HL-60/S4 treated with phorbol 12-myristate 13-acetate at 8.2 ng/mL for 4 days and 3 days (cell line): ENCODE measurements around the gene RPTOR.
"Not testable (repeated sequence)": the region's sequence is repeated elsewhere in the genome, so short reads cannot be mapped to it uniquely, and the experiment has no call there.

Experiments used
- in situ Hi-C: fragments of 300-500 bp; cut with MboI; formaldehyde crosslinking; loops from 2 replicates; pipeline ENCODE4 v1.15.0; 2022; ENCODE audit warnings: low sequenced_read_pairs

Gene RPTOR

DNA sequence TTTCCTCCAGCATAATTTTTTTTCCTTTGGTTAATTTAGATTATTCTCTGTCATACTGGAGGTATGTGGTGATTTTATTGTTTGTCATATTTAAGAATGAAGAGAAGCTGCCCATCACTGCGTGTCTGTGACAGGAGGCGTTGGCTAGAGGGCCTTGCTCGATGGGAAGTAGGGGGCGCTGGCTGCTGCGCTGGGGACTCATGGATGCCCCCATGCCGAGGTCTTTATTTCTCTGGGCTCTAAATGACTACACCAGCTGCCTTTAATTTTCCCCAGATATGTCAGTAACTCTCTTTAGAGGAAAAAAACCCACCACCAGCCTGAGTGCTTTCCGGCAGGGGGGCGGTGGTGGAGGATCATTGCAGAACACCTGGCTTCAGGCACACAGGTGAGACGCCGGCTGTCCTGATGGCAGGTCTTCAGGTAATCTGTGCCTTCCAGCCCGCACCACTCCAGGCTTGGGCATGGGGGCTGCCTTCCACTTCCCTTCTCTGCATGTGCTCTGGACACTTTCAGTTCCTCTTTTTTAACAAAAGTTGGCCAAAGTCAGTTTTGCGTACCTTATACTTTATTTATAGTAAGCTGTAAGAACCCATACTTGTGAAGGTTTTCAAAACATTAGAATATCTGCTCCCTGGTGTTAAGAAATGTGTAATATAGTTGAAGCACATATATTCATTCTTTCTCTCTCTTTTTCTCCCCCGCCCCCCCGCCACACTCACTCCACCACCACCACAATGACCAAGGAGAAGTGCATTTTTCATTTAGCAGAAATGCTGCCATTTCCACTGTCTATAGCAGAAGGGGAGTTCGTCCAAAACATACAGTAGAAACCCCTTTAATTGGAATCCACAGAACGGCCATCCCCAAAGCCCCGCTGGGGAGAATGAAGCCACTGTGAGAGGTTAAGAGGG is 192.7 kb downstream of the RPTOR start:
- in situ Hi-C loops, result no loop called here

DNA sequence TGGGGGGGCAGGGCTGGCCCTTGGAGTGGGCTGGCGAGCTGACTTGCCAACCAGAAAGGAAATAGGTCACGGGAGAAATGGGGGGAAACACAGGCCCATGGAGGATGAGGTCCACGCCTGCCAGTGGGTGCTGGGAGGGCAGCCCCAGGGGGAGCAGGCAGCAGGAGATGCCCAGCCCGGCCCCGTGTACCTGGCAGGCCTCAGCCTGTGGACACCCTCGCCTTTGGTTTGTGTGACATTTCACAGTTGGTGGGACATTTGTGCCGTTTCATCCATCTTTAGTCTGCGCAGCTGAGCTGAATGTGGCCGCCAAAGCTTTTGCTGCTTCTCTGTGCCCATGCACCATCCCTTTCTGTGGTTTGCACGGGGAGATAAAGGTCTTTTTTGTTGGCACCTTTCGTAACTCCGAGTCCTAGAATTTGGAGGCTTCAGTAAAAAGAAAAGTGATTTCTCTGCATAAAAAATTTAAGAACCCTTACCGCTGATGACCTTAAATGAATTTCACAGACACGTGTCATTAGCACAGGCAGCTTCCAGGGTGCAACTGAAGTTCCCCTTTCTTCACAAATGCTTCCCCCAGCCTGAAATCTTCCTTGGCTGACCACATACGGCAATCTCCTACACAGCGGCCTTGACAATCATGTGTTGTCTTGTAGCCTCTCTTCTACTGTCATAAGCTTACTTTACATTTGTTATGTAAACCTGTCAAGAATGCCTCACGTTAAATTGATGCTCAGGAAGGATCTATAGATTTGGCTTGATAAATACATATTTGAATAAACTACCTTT is 193.6 kb downstream of the RPTOR start:
- in situ Hi-C loops, result no loop called here

DNA sequence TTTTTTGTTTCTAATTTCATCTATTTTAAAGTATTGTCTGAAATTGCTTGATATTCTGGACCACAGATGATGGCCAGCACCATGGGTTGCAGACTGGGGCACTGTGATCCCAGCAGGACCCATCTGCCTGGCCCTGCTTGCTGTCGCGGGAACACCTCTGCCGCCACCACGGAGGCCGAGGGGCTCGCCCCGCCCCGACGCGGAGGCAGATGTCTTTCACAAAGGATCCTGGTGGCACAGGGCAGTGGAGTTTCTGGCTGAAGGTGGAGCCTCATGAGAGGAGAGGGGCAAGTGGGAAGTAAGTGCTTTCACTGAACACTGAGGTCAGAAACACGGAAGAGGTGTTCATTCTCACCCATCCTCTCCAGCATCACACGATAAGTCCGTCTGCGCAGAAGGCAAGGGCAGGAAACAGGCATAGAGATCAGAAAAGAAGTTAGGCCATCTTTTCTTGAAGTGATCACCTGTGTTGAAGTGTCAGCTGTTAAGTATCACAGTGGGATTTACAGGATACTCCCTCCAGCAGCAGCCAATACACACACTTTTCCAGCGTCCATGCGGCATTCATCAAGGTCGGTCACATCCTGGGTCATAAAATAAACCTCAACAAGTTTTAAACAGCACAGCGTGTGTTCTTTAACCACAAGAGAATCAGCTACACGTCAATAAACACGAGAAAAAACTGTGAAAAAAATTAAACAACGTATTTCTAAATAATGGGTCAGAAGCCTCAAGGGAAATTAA is 194.5 kb downstream of the RPTOR start:
- in situ Hi-C loops, result no loop called here

DNA sequence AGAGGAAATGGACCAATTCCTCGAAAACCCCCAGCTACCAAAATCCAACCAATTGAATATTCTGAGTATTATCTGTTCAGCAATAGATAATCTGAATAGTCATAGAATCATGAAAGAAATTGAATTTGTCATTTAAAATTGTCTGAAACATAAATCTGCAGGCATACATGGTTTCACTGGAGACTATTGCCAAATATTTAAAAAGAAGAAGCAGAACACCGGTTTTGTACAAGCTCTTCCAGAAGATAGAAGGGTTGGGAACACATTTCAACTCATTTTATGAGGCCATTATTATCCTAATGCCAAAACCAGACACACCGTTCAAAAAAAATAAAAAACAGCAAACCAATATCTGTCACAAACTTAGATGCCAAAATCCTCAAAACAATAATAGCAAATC is 195.5 kb downstream of the RPTOR start:
- in situ Hi-C loops, result no loop called here

DNA sequence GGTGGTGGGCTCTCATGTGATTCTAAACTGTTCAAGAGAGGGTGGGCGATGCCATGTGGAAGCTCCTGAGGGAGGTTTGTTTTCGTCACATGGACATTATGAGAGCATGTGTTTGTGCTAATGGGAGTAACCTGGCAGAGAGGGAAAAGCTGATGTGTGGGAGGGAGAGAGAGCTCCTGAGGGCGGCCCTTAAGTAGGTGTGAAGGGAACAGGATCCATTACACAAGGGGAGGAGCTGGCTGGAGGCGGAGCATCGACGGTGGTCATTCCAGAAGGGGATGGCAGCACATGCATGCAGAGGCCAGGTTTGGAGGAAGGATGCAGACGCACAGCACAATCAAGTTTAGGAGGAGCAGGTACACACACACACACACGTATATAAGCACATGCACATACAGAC is 197.5 kb downstream of the RPTOR start:
- in situ Hi-C loops, result no loop called here

DNA sequence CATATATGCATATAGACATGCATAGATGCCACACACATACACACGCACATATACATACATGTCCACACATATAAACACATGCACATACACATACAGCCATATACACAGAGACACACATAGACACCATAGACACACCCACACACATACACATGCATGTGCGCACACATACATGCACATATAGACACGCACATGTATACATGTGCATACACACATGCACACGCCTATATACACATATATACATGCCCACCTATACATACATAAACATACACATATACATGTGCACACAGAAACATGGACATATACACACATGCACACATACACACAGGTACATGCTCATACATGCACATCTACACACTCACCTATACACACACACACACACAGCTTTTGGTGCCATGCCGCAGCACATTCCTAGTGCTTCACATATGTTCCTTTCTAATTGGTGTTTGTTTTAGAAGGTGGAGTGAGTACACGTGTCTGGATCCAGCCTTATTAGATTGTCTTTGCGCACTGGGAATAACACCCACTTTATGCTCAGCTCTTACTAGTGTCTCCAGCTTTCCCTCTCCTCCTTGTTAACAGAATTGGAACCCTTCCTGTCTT is 198.0 kb downstream of the RPTOR start:
- in situ Hi-C loops, result no loop called here

DNA sequence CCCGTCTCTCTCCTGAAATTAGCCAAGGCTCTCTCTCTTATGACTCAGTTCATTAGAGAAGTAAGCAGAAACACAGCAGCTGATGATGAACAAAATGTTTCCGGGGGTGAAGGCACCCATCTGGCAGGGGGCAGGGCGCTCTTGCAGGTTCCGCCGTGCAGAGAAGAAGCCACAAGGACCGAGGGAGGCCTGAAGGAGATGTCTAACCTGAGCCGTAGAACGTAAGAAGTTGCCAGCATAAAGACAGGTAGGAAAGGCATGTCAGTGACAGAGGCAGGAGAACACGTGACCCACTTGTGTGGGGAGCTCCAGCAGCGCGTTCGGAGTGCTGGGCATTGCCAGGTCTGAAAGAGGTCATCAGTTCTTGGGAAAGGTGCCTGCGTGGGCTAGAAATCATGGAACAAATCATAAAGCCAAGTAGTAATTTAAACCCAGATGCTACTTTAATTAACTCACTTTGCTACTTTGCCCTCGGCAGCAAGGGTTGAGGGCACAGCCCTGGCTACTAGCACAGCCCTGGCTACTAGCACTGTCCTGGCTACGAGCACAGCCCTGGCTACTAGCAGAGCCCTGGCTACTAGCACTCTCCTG is 198.6 kb downstream of the RPTOR start:
- in situ Hi-C loops, result no loop called here

DNA sequence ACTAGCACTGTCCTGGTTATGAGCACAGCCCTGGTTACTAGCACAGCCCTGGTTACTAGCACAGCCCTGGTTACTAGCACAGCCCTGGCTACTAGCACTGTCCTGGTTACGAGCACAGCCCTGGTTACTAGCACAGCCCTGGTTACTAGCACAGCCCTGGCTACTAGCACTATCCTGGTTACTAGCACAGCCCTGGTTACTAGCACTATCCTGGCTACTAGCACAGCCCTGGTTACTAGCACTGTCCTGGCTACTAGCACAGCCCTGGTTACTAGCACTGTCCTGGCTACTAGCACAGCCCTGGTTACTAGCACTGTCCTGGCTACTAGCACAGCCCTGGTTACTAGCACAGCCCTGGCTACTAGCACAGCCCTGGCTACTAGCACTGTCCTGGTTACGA is 199.3 kb downstream of the RPTOR start:
- in situ Hi-C loops, result not testable (repeated sequence)

DNA sequence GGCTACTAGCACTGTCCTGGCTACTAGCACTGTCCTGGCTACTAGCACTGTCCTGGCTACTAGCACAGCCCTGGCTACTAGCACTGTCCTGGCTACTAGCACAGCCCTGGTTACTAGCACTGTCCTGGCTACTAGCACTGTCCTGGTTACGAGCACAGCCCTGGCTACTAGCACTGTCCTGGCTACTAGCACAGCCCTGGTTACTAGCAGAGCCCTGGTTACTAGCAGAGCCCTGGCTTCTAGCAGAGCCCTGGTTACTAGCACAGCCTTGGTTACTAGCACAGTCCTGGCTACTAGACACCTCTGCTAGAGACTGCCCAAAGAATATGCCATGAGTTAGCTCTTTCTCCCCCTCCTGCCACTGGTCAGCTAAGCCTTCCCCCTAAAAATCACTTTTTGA is 200.1 kb downstream of the RPTOR start:
- in situ Hi-C loops, result not testable (repeated sequence)

DNA sequence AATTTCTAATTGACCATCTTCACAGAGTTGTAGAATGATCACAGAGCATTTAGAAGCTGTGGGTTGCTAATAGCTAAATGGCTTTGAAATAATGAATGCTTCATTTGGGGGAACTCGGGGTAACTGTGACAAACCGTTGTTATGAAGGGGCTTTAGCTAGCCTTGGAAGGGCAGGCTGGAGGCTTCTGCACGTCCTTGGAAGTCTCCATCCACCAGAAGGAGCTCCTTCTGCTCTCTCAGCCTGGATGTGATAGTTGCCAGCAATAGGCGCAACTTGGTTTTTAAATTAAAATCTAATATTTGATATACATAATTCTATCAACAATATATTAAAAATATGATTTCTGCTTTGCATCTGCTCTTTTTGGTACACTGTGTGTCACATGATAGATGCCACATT is 200.5 kb downstream of the RPTOR start:
- in situ Hi-C loops, result no loop called here

DNA sequence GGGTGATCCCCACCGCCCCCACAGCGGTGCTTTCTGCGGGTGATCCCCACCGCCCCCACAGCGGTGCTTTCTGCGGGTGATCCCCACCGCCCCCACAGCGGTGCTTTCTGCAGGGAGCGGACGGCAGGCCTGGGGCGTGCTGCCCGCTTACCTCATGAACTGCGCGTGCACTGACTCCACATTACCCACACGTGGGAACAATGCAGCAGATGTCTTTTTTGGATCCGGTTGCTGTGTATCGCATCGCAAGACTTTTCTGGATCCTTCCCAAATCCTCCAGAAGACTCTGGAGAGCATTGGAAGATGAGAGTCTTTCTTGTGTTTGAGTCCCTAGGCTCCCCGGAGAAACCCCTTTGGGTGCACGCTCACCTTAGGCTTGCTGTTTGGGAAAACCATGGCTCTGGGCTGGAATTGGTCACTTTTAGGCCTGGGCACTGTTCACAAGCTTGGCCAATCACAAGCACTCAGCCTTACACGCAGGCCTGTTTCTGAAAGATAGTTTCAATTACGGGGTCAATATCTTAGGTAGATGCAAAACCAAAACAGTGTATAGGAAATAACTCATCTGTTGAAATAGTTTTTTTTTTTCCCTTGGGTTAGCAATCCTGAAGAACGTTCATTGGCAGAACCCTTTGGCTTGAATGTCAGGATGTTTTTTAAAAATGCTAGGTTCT is 201.8 kb downstream of the RPTOR start:
- in situ Hi-C loops, result no loop called here

DNA sequence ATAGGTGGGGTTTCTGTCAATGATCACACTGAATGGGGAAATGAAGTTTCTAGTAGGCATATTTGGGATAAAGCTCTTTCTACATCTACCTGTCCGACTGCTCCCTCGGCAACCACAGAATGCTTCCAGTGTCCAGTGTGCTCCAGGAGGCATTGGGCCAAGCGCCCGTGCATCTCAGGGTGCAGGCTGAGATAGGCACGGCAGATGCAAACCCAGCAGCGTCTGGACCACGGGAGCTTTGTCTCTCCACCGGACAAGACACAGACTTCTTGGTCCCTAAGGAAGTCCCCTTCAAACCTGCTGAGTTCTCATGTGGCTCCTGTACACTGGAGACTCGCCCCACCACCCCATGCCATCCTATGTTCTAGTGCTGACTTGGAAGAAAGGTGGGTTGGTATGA is 202.8 kb downstream of the RPTOR start:
- in situ Hi-C loops, result no loop called here

DNA sequence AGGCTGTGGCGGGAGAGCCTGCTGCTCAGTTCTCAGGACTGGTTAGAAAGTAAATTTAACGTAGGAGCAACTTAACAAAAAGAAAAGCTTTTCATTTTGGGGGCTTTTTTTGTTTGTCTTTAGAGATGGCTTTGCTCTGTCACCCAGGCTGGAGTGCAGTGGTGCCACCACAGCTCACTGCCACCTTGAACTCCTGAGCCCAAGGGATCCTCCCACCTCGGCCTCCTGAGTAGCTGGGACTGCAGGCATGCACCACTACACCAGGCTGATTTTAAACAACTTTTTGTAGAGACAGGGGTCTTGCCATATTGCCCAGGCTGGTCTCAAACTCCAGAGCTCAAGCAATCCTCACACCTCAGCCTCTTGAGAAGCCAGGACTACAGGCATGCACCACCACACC is 205.0 kb downstream of the RPTOR start:
- in situ Hi-C loops, result no loop called here

DNA sequence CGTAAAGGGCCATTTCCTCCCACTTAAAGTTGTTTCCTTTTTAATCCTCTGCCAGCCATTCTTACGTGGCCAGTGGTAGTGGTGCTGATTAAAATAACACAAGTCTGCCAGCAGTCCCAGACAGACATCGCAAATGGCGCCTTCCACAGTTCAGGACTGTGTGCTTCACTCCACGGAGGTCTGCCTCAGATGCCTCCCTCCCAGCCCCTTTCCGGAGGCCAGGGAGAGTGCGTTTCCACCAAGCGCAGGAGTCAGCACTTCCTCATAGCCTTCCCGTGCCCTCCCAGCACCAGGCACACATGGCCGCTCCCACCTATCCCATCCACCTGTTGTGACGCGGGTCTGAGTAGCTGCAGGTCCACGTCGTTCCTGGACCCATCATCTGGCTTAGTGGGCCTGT is 205.6 kb downstream of the RPTOR start:
- in situ Hi-C loops, result no loop called here

DNA sequence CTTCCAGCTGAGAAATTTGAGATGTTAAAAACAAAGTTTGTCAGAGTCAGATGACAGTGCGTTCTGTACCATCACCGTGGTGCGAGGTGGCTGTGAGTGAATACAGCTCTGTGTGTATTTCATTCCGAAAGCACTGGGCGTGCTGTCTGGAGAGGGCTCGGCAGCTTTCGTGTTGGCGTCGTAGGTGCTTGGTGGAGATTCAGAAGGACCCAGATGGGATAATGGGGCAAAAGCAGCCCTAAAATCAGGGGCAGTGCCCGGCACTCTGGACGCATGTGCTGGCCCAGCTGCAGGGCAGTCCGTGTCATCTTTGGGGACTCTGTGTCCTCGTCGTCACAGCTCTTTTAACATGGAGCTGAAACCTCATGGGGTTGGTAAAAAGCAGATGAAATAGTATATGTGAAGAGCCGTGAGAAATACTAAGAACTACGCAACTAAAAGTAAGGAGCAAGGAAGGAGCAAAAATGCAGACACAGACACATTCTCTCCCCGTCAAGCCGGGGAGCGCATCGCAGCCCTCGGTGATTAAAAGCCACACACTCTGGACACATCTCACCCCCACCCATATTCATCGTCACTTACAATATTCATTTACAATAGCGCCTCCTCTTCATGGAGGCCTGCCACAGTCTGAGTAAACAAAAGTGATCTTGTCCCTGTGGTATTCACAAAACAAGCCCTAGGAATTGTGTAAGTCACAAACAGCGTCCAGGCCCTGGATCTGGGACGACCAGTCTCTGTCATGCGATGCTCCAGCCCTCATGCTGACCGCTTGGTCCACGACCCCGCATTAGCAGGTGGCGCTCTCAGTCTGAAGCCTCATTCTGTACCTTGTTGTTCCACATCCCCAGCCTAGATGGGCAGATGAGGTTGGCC is 206.7 kb downstream of the RPTOR start:
- in situ Hi-C loops, result no loop called here

DNA sequence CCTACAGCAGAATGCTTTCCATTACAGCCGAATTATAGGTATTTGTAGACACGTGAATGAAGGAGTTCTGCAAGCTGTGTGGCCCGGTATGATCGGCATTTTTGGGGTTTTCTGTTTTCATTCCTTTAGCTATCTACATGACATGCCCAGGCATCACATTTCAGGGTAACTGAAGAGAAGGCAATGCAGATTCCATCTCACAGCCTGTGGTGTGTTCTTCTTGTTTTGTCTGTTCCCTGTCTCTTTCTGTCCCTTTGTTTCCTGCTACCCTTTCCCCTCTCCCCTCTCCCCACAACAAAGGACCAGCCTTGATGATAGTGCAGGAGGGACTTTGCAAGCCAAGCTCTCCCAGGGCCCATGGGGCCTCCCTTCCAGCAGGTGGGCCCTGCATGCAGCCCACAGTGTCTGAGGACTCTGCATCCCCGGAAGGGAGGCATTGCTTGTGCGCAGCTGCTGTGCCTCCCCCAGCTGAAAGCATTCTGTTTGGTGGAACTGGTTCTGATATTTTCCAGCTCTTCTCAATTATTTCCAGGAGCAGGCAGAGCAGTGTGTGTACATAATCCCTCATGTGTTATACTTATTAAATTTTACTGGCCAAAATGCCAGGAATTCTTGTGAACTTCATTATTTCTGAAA is 207.4 kb downstream of the RPTOR start:
- in situ Hi-C loops, result no loop called here

DNA sequence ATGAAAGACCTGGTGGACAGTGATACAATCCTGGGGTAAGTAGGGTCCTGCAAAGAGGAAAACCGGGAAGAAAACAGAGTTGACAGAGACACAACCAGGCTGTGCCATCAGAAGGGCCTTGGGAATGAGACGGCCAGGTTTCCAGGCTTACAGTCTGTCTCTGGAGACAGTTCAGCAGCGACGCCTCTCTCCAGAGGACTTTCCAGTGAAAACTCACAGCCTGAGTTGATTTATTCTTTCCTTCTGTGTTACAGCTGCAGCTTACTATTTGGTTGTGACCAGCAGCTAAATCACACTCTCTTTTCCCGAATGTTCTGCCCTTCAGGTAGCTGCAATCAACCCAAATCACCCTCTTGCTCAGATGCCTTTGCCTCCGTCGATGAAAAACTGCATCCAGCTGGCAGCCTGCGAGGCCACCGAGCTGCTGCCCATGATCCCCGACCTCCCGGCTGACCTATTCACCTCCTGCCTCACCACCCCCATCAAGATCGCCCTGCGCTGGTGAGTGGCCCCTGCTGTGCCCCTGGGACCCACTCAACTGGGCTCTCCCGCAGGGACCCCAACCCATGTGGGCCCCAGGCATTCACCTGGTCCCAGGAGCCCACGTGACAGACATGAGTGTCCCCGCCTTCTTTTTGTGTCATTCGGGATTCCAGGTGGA is 209.2 kb downstream of the RPTOR start:
- in situ Hi-C loops, result no loop called here

DNA sequence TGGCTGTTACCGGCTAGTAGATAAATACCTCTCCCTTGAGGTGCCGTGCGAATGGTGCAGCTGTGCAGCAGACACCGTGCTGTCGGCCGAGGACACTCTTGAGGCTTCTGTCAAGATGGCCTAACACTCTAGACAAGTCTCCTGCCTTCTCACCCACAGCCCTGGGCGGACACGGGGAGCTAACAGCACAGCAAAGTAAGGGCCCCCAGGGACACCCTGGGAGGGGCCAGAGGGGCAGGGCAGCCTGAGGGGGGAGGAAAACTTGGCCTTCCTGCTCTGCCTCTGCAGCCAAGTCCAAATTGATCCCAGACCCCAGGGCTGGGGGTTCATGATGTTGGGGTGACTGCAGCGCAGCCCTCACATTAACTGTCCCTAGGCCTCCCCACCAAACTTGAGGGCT is 210.2 kb downstream of the RPTOR start:
- in situ Hi-C loops, result no loop called here
